Measurements from ENCODE around the gene MMRN2. TPM values are rescaled to one million over a fixed set of nuclear protein-coding genes. Genes with fewer than 3 reads are reported as not detected.
"Not testable (repeated sequence)": the region's sequence is repeated elsewhere in the genome, so short reads cannot be mapped to it uniquely, and the experiment has no call there.

MMRN2 gene
- total RNA-seq, 4 donors from 2014 or later: 27.6 to 81.2 (median 61.9) TPM

- Histone ChIP-seq H3K4me3 (no peak overlapping the region), H3K27me3 (no peaks in the 10 kb centered on the region), H3K9me3 (peaks cover 0 to 11% (median 0%) of the 10 kb centered on the region in 4 donors), H3K27ac (no peak overlapping the region), H3K4me1 (peaks cover 3 to 38% (median 19%) of the 10 kb centered on the region in 4 donors), H3K36me3 (no peaks in the 10 kb centered on the region)
- 57 to 58% methylated on average over 1 of the region's 1 CpG for WGBS, 2 donors
- TF ChIP-seq POLR2A (IDR thresholded peaks at IDR 0.05) (no peak), EP300 (IDR thresholded peaks at IDR 0.05) (no peak)
- TF ChIP-seq, protein P1, sequence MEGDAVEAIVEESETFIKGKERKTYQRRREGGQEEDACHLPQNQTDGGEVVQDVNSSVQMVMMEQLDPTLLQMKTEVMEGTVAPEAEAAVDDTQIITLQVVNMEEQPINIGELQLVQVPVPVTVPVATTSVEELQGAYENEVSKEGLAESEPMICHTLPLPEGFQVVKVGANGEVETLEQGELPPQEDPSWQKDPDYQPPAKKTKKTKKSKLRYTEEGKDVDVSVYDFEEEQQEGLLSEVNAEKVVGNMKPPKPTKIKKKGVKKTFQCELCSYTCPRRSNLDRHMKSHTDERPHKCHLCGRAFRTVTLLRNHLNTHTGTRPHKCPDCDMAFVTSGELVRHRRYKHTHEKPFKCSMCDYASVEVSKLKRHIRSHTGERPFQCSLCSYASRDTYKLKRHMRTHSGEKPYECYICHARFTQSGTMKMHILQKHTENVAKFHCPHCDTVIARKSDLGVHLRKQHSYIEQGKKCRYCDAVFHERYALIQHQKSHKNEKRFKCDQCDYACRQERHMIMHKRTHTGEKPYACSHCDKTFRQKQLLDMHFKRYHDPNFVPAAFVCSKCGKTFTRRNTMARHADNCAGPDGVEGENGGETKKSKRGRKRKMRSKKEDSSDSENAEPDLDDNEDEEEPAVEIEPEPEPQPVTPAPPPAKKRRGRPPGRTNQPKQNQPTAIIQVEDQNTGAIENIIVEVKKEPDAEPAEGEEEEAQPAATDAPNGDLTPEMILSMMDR (IDR thresholded peaks at IDR 0.05): no peak
- DNase-seq (ENCODE audit: low spot score in 2 of 2): no peak
Observed at GRCh38 chr10:86950349-86950748, 7.1 kb downstream of the MMRN2 start.

DNA sequence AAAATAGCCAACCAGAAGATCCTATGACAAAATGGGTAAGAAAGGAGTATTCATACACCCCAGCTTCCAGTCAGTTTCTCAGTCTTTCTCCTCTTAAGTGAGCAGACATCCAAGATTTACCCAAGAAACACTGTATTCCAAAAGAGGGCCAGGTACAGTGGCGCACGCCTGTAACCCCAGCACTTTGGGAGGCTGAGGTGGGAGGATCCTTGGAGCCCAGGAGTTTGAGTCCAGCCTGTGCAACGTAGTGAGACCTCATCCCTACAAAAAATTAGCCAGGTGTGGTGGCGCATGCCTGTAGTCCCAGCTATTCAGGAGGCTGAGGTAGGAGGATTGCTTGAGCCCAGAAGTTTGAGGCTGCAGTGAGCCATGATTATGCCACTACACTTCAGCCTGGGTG is 9.6 kb downstream of the MMRN2 start:
- not testable (repeated sequence) for H3K27ac ChIP-seq; H3K27me3 ChIP-seq; H3K9me3 ChIP-seq; DNase-seq (ENCODE audit: low spot score in 2 of 2); H3K36me3 ChIP-seq; H3K4me3 ChIP-seq
- 92 to 97% methylated on average over 4 of the region's 4 CpGs for WGBS, 2 donors
- H3K4me1 ChIP-seq: peaks cover 0 to 21% (median 6%) of the 10 kb centered on the region in 4 donors

DNA sequence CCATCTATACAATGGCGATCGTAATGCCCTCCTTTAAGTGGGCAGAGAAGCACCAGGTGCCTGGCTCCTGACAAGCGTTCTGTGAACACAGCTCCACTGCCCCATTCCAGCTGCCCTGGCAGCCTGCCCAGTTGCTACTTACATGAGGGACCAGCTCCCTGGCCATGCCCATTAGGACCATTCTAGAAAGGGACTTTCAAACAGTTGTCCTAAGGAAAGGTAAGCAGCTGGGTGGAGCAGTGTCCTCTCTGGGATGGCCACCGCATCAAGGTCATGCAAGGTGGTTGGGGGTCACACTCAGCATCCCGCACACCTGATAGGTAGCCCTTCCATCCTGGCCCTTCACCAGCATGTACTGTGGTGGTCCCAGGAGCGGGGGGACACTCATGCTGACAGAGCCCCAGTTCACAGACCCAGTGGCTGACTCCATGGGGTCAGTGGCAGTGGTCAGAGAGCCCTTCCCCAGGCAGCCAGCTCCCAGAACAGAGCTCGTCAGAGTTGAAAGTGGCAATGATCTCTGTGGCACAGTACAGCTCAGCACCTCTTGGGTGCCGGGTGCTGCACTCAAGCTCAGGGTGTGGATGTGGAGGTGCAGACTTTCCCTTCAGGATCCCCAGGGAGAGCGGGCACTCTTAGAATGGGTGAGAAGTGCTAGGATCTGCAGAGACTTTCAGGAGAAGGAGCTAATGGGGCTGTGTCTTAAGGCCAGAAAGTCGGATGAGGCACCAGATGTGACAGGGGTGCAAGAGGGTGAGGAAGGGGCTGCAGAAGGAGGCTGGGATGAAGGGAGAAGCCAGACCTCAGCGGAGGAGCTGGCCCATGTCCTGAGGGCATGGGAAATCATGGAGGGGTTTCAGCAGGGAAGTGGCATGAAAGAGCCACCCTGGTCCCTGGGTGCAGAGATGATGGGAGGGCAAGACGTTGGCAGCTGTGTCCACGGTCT is 10.9 kb downstream of the MMRN2 start:
- TF ChIP-seq POLR2A (IDR thresholded peaks at IDR 0.05): no peak
- no peak for TF ChIP-seq EP300 (IDR thresholded peaks at IDR 0.05)
- TF ChIP-seq, protein P1 (IDR thresholded peaks at IDR 0.05): no peak
- H3K9me3 ChIP-seq: no peaks in the 10 kb centered on the region
- H3K36me3 ChIP-seq: peaks cover 0 to 7% (median 0%) of the 10 kb centered on the region in 3 donors
- H3K27ac ChIP-seq: peak overlapping the region in 1 of 4 donors; percentile 63
- H3K4me1 ChIP-seq: peaks cover 0 to 24% (median 6%) of the 10 kb centered on the region in 4 donors
- no peak overlapping the region for H3K4me3 ChIP-seq
- no peaks in the 10 kb centered on the region for H3K27me3 ChIP-seq
- no peak for DNase-seq (ENCODE audit: low spot score in 2 of 2)
- 78 to 83% methylated on average over 11 to 13 of the region's 13 CpGs for WGBS, 2 donors

- H3K4me3 ChIP-seq: no peak overlapping the region
Observed at GRCh38 chr10:86945361-86946212, 11.8 kb downstream of the MMRN2 start.

GRCh38 chr10:86944907-86945306 is 12.5 kb downstream of the MMRN2 start:
- Histone ChIP-seq H3K36me3 (peaks cover 0 to 7% (median 0%) of the 10 kb centered on the region in 3 donors), H3K27ac (peak overlapping the region in 2 of 4 donors; percentile 17 to 63), H3K9me3 (no peaks in the 10 kb centered on the region), H3K4me1 (peaks cover 0 to 24% (median 6%) of the 10 kb centered on the region in 4 donors), H3K27me3 (no peaks in the 10 kb centered on the region), H3K4me3 (no peak overlapping the region)
- no peak for DNase-seq (ENCODE audit: low spot score in 2 of 2)
- TF ChIP-seq, protein P1 (IDR thresholded peaks at IDR 0.05): no peak
- TF ChIP-seq POLR2A (IDR thresholded peaks at IDR 0.05) (no peak), EP300 (IDR thresholded peaks at IDR 0.05) (no peak)
- whole genome bisulfite sequencing, 2 donors: 89 to 94% methylated on average over 2 to 3 of the region's 3 CpGs

More at GRCh38 chr10:86945361-86946212, 11.8 kb downstream of the MMRN2 start:
- DNase-seq (ENCODE audit: low spot score in 2 of 2): peak in 1 of 2 donors; percentile 56
- Histone ChIP-seq H3K36me3 (peaks cover 0 to 7% (median 0%) of the 10 kb centered on the region in 3 donors), H3K4me1 (peaks cover 0 to 24% (median 6%) of the 10 kb centered on the region in 4 donors), H3K27me3 (no peaks in the 10 kb centered on the region), H3K9me3 (no peaks in the 10 kb centered on the region), H3K27ac (peak overlapping the region in 3 of 4 donors; percentile 4 to 63 (median 17))
- TF ChIP-seq EP300 (IDR thresholded peaks at IDR 0.05) (peak in 1 of 2 donors; percentile 17), POLR2A (IDR thresholded peaks at IDR 0.05) (no peak)
- TF ChIP-seq, protein P1 (IDR thresholded peaks at IDR 0.05): peak in 3 of 5 experiments; percentile 7 to 44 (median 24)
- WGBS, 2 donors: 45 to 48% methylated on average over 15 to 16 of the region's 18 CpGs
